AG09319 (cell line): ENCODE data around the gene GABBR2.

Experiments used
- DNase-seq: peaks from one replicate; pipeline ENCODE4 v3.0.0-alpha.2; 2010; ENCODE audit warnings: low read depth; ENCODE audit errors: extremely low read depth
- CTCF ChIP-seq: IDR thresholded peaks from 2 replicates; pipeline ENCODE4 v1.5.1; 2011; ENCODE audit warnings: low read depth, mild to moderate bottlenecking, inconsistent platforms, low read length, moderate library complexity

The GABBR2 gene

GRCh38 chr9:98418578-98419259 is 290.0 kb downstream of the GABBR2 start:
- no peak for TF ChIP-seq CTCF
- no peak for DNase-seq

- no peak for DNase-seq
- TF ChIP-seq CTCF: no peak
Measured at GRCh38 chr9:98416294-98417248, 292.2 kb downstream of the GABBR2 start.

- no peak for TF ChIP-seq CTCF
- DNase-seq: no peak
Measured at GRCh38 chr9:98415782-98416181, 293.0 kb downstream of the GABBR2 start.

GRCh38 chr9:98413084-98413483 is 295.7 kb downstream of the GABBR2 start:
- no peak for TF ChIP-seq CTCF

GRCh38 chr9:98412101-98412842 is 296.5 kb downstream of the GABBR2 start:
- TF ChIP-seq CTCF: no peak
- DNase-seq: no peak

More at GRCh38 chr9:98413084-98413483, 295.7 kb downstream of the GABBR2 start:
- no peak for DNase-seq

- DNase-seq: peak; percentile 84
- peak; percentile 58 for TF ChIP-seq CTCF
Measured at GRCh38 chr9:98410185-98410697, 298.5 kb downstream of the GABBR2 start.
